IPS-18a (cell line): ENCODE data around the gene TECTA.

ENCODE experiments used
- H3K27ac ChIP-seq: one replicate; pipeline ENCODE4 v1.5.1; 2013; ENCODE audit warnings: low read length
- H3K27me3 ChIP-seq: one replicate; pipeline ENCODE4 v1.6.1; 2013; ENCODE audit warnings: mild to moderate bottlenecking, low read length; ENCODE audit not compliant: control insufficient read depth, insufficient read depth
- H3K36me3 ChIP-seq: one replicate; pipeline ENCODE4 v1.6.1; 2013; ENCODE audit warnings: low read depth, low read length; ENCODE audit not compliant: control insufficient read depth
- H3K4me1 ChIP-seq: one replicate; pipeline ENCODE4 v1.6.1; 2013; ENCODE audit warnings: low read depth, low read length; ENCODE audit not compliant: control insufficient read depth
- H3K4me3 ChIP-seq: one replicate; pipeline ENCODE4 v1.5.1; 2013; ENCODE audit warnings: low read length
- H3K9ac ChIP-seq: one replicate; pipeline ENCODE4 v1.6.1; 2013; ENCODE audit warnings: mild to moderate bottlenecking, low read length, moderate library complexity
- H3K9me3 ChIP-seq: one replicate; pipeline ENCODE4 v1.6.1; 2013; ENCODE audit warnings: low read depth, low read length; ENCODE audit not compliant: control insufficient read depth

Gene TECTA

DNA sequence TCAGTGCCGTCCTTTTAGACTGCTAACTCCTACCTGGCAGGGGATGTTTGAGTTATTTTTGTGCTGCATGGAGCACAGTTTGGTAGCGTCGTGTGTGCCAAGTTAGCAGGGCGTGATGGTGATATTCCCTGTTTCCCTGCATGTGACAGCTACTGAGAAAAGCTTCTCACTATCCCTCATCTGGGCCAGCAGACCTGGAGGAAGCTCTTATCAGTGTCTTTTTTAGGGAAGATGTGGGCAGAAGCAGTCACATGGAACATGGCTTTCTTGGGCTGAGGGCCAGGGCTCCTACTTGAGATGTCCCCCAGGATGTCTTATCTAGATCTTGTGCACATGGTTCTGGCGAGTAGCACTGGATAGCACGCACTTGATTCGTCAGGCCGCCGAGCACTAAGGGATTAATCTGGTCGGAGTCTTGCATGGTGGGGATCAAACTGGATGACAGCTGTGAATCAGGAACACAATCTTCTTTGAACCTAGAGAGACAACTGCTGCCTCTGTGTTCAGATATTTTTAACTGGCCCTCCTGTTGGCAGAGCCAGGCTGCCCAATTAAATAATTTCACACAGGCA is 33.8 kb downstream of the TECTA start:
- Histone ChIP-seq H3K9ac (no peak overlapping the region), H3K4me1 (no peaks in the 10 kb centered on the region), H3K4me3 (no peak overlapping the region), H3K36me3 (no peaks in the 10 kb centered on the region), H3K9me3 (no peaks in the 10 kb centered on the region), H3K27me3 (no peaks in the 10 kb centered on the region), H3K27ac (no peak overlapping the region)

DNA sequence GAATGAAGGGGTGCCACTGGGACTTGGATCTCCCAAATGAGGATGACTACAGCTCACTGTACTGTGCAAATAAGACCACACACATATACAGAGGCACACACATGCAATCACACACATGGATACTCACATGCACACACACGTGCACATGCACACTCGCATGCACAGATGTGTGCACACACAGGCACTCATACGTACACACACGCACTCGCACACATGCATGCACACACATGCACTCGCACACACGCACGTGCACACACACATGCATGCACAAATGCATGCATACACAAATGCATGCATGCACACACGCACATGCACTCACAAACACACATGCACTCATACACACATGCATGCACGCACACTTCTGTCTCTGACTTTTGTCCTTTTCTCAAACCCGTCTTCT is 36.0 kb downstream of the TECTA start:
- no peak overlapping the region for H3K27ac ChIP-seq
- no peaks in the 10 kb centered on the region for H3K36me3 ChIP-seq
- no peak overlapping the region for H3K9ac ChIP-seq
- H3K4me3 ChIP-seq, result no peak overlapping the region
- no peaks in the 10 kb centered on the region for H3K9me3 ChIP-seq
- no peaks in the 10 kb centered on the region for H3K27me3 ChIP-seq
- H3K4me1 ChIP-seq, result no peaks in the 10 kb centered on the region

DNA sequence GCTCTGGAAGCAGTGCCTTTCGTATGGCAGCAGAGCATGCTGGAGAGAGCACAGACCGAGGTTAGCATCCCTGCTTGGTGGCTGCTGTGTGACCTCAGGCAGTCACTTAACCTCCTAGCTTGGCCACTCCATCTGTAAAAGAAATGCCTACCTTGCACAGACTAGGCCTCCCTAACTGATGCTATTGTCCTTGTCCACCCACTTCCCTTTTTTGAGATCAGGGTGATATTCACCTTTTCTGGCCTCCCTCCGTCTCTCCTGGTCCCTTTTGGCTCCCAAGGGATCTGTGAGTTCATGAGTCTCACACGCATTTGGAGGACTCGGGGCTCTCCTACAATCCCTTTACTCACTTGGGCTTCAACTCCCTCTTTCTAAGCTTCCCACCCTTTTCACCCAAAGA is 37.2 kb downstream of the TECTA start:
- Histone ChIP-seq H3K27me3 (no peaks in the 10 kb centered on the region), H3K4me1 (no peaks in the 10 kb centered on the region), H3K36me3 (no peaks in the 10 kb centered on the region), H3K4me3 (no peak overlapping the region), H3K27ac (no peak overlapping the region), H3K9ac (no peak overlapping the region), H3K9me3 (no peaks in the 10 kb centered on the region)

DNA sequence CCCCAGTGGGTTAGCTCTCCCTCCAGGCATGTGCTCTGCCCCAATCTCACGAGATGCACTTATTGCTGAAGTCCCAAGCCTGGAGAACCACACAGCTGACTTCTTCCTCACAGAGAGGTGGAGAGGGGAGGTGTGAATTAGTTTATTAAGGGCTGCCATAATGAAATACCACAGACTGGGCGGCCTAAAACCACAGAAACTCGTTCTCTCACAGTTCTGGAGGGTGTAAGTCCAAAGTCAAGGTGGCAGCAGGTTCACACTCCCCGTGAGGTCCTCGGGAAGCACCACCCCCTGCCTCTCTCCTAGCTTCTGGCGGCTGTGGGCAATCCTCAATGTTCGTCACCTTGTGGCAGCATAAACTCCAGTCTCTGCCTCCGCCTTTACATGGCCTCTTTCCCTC is 39.3 kb downstream of the TECTA start:
- Histone ChIP-seq H3K36me3 (no peaks in the 10 kb centered on the region), H3K9ac (no peak overlapping the region), H3K4me1 (no peaks in the 10 kb centered on the region), H3K9me3 (no peaks in the 10 kb centered on the region), H3K27me3 (no peaks in the 10 kb centered on the region), H3K4me3 (no peak overlapping the region), H3K27ac (no peak overlapping the region)

DNA sequence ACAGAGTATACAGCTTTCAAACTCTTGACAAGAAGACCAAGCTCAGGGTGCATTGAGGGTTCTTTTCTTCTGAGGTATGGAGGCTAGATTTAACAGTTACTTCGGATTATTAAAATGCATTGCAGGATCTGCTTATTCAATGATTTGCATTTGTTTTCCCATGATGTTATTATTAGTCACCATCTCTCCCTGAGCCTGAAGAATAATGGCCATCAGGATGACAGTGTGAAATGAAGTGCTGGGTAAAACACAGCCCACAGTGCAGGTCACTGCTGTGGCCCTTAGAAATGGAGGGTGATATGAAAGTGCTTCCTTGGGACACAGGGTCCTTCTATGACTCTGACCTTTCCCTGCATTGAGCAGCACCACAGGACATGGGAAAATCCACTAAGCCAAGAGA is 40.0 kb downstream of the TECTA start:
- no peaks in the 10 kb centered on the region for H3K36me3 ChIP-seq
- H3K27me3 ChIP-seq, result no peaks in the 10 kb centered on the region
- H3K27ac ChIP-seq, result no peak overlapping the region
- no peak overlapping the region for H3K4me3 ChIP-seq
- H3K4me1 ChIP-seq, result no peaks in the 10 kb centered on the region
- H3K9me3 ChIP-seq, result no peaks in the 10 kb centered on the region
- no peak overlapping the region for H3K9ac ChIP-seq

DNA sequence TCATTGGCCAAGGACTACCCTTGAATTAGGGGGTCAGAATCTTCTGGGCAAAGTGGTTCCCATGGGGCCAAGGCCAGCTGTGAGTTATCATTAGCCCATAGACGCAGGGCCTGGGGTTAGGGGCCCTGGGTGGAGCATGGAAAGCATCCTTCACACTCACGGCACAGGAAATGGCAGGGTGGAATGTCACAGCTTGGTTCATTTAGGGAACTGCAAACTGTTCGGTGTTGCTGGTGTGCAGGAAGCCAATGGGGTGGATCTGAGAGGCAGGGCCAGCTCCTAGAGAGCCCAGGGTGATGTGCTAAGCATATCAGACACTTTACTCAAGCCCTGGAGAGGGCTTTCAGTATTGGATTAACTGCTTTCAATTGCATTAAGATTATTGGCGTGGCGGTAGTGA is 42.9 kb downstream of the TECTA start:
- Histone ChIP-seq H3K4me3 (no peak overlapping the region), H3K9me3 (no peaks in the 10 kb centered on the region), H3K27me3 (no peaks in the 10 kb centered on the region), H3K27ac (no peak overlapping the region), H3K36me3 (no peaks in the 10 kb centered on the region), H3K4me1 (no peaks in the 10 kb centered on the region), H3K9ac (no peak overlapping the region)

DNA sequence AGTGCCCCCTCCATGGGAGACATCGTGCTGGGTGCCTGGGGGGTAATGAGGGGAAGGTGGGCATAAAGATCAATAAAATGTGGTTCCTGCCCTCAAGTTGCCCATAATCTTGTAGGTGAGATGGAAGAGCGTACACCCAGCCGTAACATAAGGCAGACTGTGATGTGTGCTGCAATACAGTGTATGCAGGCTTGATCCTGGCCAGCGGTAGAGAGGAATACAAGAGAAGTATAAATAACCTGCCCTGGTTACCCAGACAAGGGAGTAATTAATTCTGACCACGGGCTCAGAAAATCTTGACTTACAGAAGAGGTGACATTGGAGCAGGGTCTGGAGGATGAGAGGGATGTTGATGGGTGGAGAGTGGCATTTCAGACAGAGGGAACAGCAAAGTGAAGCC is 43.7 kb downstream of the TECTA start:
- no peaks in the 10 kb centered on the region for H3K36me3 ChIP-seq
- H3K4me1 ChIP-seq, result no peaks in the 10 kb centered on the region
- no peak overlapping the region for H3K9ac ChIP-seq
- no peaks in the 10 kb centered on the region for H3K27me3 ChIP-seq
- H3K9me3 ChIP-seq, result no peaks in the 10 kb centered on the region
- no peak overlapping the region for H3K27ac ChIP-seq
- no peak overlapping the region for H3K4me3 ChIP-seq

DNA sequence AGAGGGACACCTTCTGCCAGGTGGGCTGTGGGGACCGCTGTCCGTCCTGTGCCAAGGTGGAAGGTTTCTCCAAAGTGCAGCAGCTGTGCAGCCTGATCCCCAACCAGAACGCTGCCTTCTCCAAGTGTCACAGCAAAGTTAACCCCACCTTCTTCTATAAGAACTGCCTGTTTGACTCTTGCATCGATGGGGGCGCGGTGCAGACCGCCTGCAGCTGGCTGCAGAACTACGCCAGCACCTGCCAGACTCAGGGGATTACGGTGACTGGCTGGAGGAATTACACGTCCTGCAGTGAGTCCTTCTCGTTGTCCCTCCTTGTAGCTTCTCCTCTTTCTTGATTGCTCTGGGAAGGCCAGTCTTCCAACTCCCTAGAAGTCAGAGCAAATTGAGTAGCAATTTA is 44.8 kb downstream of the TECTA start:
- Histone ChIP-seq H3K4me1 (no peaks in the 10 kb centered on the region), H3K27ac (no peak overlapping the region), H3K36me3 (no peaks in the 10 kb centered on the region), H3K27me3 (no peaks in the 10 kb centered on the region), H3K9ac (no peak overlapping the region), H3K9me3 (no peaks in the 10 kb centered on the region), H3K4me3 (no peak overlapping the region)

DNA sequence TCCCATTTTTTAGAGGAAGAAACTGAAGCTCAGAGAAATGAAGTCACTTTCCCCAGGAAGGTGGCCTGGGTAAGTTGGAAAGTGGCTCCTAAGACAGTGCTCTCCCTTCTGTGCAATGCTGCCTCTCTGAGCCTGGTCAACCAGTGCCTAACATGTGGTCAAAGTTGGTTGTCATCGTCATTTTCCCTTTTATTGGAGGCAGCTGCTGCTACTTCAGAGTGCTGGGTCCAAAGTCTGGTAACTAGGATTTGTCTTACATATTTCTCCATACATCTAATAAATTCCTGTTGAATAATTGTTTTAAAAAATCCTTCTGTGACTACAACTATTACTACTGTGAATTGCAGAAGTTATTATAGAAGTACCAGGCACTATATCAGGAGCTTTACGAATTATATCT is 48.1 kb downstream of the TECTA start:
- Histone ChIP-seq H3K27me3 (no peaks in the 10 kb centered on the region), H3K9ac (no peak overlapping the region), H3K4me3 (no peak overlapping the region), H3K27ac (no peak overlapping the region), H3K36me3 (no peaks in the 10 kb centered on the region), H3K9me3 (no peaks in the 10 kb centered on the region), H3K4me1 (no peaks in the 10 kb centered on the region)

DNA sequence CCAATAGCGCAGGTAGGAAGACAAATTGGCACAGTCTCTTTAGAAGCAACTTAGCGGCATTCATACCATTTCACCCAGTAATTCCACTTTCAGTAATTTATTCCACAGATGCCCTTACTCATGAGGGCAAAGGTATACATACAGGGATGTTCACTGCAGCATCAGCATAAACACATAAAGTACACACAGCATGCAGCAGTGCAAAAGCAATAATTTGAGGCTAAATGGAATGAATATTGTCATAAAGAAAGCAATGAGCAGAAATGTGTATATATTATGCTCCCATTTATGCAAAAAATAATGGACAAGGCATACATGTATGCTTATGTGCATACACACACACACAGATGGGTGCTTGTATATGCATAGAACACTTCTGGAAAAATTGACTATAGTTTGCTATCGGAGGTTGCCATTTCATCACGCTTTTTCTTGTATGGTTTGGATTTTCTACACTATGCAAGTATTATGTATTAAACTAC is 50.2 kb downstream of the TECTA start:
- H3K4me3 ChIP-seq, result no peak overlapping the region
- no peaks in the 10 kb centered on the region for H3K36me3 ChIP-seq
- H3K9me3 ChIP-seq, result no peaks in the 10 kb centered on the region
- H3K27me3 ChIP-seq, result no peaks in the 10 kb centered on the region
- H3K27ac ChIP-seq, result no peak overlapping the region
- peaks cover 4% of the 10 kb centered on the region for H3K4me1 ChIP-seq
- no peak overlapping the region for H3K9ac ChIP-seq

DNA sequence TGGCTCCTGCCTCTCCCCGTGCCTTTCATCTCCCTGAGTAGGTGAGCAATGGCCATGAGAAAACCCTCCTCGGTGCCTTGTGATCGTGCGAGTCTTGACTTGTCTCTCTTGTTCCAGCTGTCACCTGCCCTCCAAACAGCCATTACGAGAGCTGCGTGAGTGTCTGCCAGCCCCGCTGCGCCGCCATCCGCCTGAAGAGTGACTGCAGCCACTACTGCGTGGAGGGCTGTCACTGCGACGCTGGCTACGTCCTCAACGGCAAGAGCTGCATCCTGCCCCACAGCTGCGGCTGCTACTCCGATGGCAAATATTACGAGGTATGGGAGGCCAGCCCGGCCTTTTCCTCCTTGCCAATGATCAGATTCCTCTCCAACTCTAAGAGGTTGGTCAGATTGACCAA is 51.7 kb downstream of the TECTA start:
- no peak overlapping the region for H3K27ac ChIP-seq
- H3K9me3 ChIP-seq, result no peaks in the 10 kb centered on the region
- H3K4me3 ChIP-seq, result no peak overlapping the region
- H3K27me3 ChIP-seq, result no peaks in the 10 kb centered on the region
- H3K36me3 ChIP-seq, result no peaks in the 10 kb centered on the region
- no peak overlapping the region for H3K9ac ChIP-seq
- H3K4me1 ChIP-seq, result peaks cover 4% of the 10 kb centered on the region

DNA sequence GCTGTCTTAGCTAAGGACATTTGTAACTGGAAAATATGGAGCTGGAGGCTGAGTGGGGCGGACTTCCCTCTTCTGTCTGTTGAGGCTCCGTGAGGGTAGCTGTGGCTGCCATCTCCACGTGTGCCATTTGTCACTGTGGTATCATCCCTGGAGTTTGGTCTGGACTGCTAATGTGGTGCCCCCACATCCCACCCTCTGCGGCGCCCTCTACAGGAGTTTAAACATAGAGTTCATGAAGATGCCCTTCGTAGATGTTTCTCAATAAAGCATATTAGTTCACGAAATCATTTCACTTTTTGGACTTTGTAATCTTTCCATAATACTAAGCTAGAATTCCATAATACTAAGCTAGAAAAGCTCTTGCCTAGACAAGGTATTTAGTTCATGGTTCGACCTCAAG is 52.4 kb downstream of the TECTA start:
- Histone ChIP-seq H3K4me3 (no peak overlapping the region), H3K4me1 (peaks cover 4% of the 10 kb centered on the region), H3K27ac (no peak overlapping the region), H3K9me3 (no peaks in the 10 kb centered on the region), H3K36me3 (no peaks in the 10 kb centered on the region), H3K9ac (no peak overlapping the region), H3K27me3 (no peaks in the 10 kb centered on the region)
